Measurements from ENCODE around the gene ILK. TPM values are rescaled to one million over a fixed set of nuclear protein-coding genes. Genes with fewer than 3 reads are reported as not detected.

The ILK gene
- total RNA-seq, 1 experiment from 2014 or later, result 69.7 TPM

DNA sequence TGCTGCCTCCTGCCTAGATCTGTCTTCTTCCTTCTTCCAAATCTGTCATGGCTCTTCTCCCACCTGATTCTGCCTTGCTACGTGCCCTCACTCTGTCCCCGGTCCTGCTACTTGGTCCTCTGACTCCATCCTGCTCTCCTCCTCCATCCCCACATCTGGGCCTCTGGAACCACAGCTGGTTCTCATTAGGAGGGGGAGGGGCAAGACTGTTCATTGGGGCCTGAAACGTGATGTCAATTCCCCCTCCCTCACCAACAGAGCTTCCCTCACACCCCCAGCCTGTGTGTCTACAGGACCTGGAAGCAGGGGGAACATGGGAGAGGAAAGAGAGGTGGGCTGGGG lies 43.0 kb downstream of the ILK start:
- Histone ChIP-seq H3K27ac (no peak overlapping the region), H3K9me2 (ENCODE audit: insufficient read depth) (no peaks in the 10 kb centered on the region), H3K4me3 (no peak overlapping the region), H3K4me2 (no peak overlapping the region), H2AFZ (no peak overlapping the region), H3K9me3 (ENCODE audit: insufficient read depth, low read depth) (no peaks in the 10 kb centered on the region), H3K79me2 (ENCODE audit: low read depth) (no peaks in the 10 kb centered on the region), H3F3A (ENCODE audit: insufficient read depth, low read depth) (no peaks in the 10 kb centered on the region), H3K27me3 (ENCODE audit: insufficient read depth, low read depth) (peaks cover 2% of the 10 kb centered on the region; the same call in 1 of the 2 replicates), H3K36me3 (ENCODE audit: low read depth) (no peaks in the 10 kb centered on the region), H4K20me1 (ENCODE audit: insufficient read depth) (no peaks in the 10 kb centered on the region), H3K4me1 (replicated peaks; ENCODE audit: insufficient read depth) (no peaks in the 10 kb centered on the region)
- no peak for DNase-seq
- POLR2A ChIA-PET (ENCODE audit: unreplicated experiment), result no interaction called here
- TF ChIP-seq EZH2 (IDR thresholded peaks at IDR 0.05; ENCODE audit: low read depth), result no peak
- TF ChIP-seq, protein P1, sequence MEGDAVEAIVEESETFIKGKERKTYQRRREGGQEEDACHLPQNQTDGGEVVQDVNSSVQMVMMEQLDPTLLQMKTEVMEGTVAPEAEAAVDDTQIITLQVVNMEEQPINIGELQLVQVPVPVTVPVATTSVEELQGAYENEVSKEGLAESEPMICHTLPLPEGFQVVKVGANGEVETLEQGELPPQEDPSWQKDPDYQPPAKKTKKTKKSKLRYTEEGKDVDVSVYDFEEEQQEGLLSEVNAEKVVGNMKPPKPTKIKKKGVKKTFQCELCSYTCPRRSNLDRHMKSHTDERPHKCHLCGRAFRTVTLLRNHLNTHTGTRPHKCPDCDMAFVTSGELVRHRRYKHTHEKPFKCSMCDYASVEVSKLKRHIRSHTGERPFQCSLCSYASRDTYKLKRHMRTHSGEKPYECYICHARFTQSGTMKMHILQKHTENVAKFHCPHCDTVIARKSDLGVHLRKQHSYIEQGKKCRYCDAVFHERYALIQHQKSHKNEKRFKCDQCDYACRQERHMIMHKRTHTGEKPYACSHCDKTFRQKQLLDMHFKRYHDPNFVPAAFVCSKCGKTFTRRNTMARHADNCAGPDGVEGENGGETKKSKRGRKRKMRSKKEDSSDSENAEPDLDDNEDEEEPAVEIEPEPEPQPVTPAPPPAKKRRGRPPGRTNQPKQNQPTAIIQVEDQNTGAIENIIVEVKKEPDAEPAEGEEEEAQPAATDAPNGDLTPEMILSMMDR (conservative IDR thresholded peaks at IDR 0.05), result no peak
- CTCF ChIA-PET, result interaction anchor here (0.6 kb wide), 1 partner anchor 66 kb away, joined by 6 read pairs; no protein-coding TSS in a partner anchor
- intact Hi-C loops (cut with micrococcal nuclease; ENCODE audit: unreplicated experiment), result no loop called here
- no TSS peak for BruUV-seq (replicated peaks)

- Histone ChIP-seq H3K4me3 (no peak overlapping the region), H3K4me2 (no peak overlapping the region), H3F3A (ENCODE audit: insufficient read depth, low read depth) (no peaks in the 10 kb centered on the region), H4K20me1 (ENCODE audit: insufficient read depth) (no peaks in the 10 kb centered on the region), H3K27me3 (ENCODE audit: insufficient read depth, low read depth) (peaks cover 2% of the 10 kb centered on the region; the same call in 1 of the 2 replicates), H3K9me3 (ENCODE audit: insufficient read depth, low read depth) (no peaks in the 10 kb centered on the region), H3K27ac (no peak overlapping the region), H3K9me2 (ENCODE audit: insufficient read depth) (no peaks in the 10 kb centered on the region), H3K4me1 (replicated peaks; ENCODE audit: insufficient read depth) (no peaks in the 10 kb centered on the region), H3K36me3 (ENCODE audit: low read depth) (no peaks in the 10 kb centered on the region), H3K79me2 (ENCODE audit: low read depth) (no peaks in the 10 kb centered on the region), H2AFZ (no peak overlapping the region)
- intact Hi-C loops (cut with micrococcal nuclease; ENCODE audit: unreplicated experiment), result no loop called here
- TF ChIP-seq EZH2 (IDR thresholded peaks at IDR 0.05; ENCODE audit: low read depth), result no peak
- TF ChIP-seq, protein P1 (conservative IDR thresholded peaks at IDR 0.05), result no peak
- BruUV-seq (replicated peaks), result no TSS peak
- POLR2A ChIA-PET (ENCODE audit: unreplicated experiment), result no interaction called here
- no peak for DNase-seq
- CTCF ChIA-PET, result interaction anchor here (0.6 kb wide), 1 partner anchor 67 kb away, joined by 6 read pairs; no protein-coding TSS in a partner anchor
These were observed 43.5 kb downstream of the ILK start for GRCh38 chr11:6646918-6647679.

- Histone ChIP-seq H3K79me2 (ENCODE audit: low read depth) (no peaks in the 10 kb centered on the region), H4K20me1 (ENCODE audit: insufficient read depth) (no peaks in the 10 kb centered on the region), H3K9me2 (ENCODE audit: insufficient read depth) (no peaks in the 10 kb centered on the region), H3K27ac (no peak overlapping the region), H3K27me3 (ENCODE audit: insufficient read depth, low read depth) (peaks cover 2% of the 10 kb centered on the region; the same call in 1 of the 2 replicates), H3K4me2 (no peak overlapping the region), H3F3A (ENCODE audit: insufficient read depth, low read depth) (no peaks in the 10 kb centered on the region), H3K36me3 (ENCODE audit: low read depth) (no peaks in the 10 kb centered on the region), H2AFZ (no peak overlapping the region), H3K4me1 (replicated peaks; ENCODE audit: insufficient read depth) (no peaks in the 10 kb centered on the region), H3K9me3 (ENCODE audit: insufficient read depth, low read depth) (no peaks in the 10 kb centered on the region), H3K4me3 (no peak overlapping the region)
- no TSS peak for BruUV-seq (replicated peaks)
- ChIA-PET CTCF (no interaction called here), POLR2A (ENCODE audit: unreplicated experiment) (no interaction called here)
- no peak for DNase-seq
- intact Hi-C loops (cut with micrococcal nuclease; ENCODE audit: unreplicated experiment), result no loop called here
- TF ChIP-seq EZH2 (IDR thresholded peaks at IDR 0.05; ENCODE audit: low read depth), result no peak
- TF ChIP-seq, protein P1 (conservative IDR thresholded peaks at IDR 0.05), result no peak
These were observed 44.3 kb downstream of the ILK start for GRCh38 chr11:6647836-6648235.

All from PC-9 (cell line).